Measurements from ENCODE around the gene MRPS18B.

- peak; percentile 86 for TF ChIP-seq POLR2AphosphoS5 (IDR thresholded peaks at IDR 0.05; ENCODE audit: low read depth, low read length)
- no peak for TF ChIP-seq REST (IDR thresholded peaks at IDR 0.05; ENCODE audit: low read depth)
- TF ChIP-seq EZH2 (IDR thresholded peaks at IDR 0.05): no peak
- TF ChIP-seq TCF7L2 (IDR thresholded peaks at IDR 0.05; ENCODE audit: borderline replicate concordance, extremely low read depth, insufficient read depth, insufficient read length): no peak
- no peak for TF ChIP-seq EGR1 (IDR thresholded peaks at IDR 0.05; ENCODE audit: low read depth)
These were observed at the start of gene MRPS18B for GRCh38 chr6:30617565-30618269.
